Hepatocyte (in vitro differentiated cells): ENCODE results near the gene ACSL5. TPM values are rescaled to one million over a fixed set of nuclear protein-coding genes. Genes with fewer than 3 reads are reported as not detected.
"Not testable (repeated sequence)": the region's sequence is repeated elsewhere in the genome, so short reads cannot be mapped to it uniquely, and the experiment has no call there.

Experiments
- DNase-seq: peaks from one replicate; pipeline ENCODE4 v3.0.0-alpha.2; 2016; ENCODE audit warnings: low spot score
- H2AFZ ChIP-seq: fragments of 200-600 bp; sonication (generic); 2 replicates; pipeline ENCODE4 v1.6.0; 2016; ENCODE audit warnings: antibody characterized with exemption, mild to moderate bottlenecking
- H3K27ac ChIP-seq: fragments of 200-600 bp; sonication (generic); 2 replicates; pipeline ENCODE4 v1.5.1; 2016; ENCODE audit warnings: mild to moderate bottlenecking
- H3K27me3 ChIP-seq: fragments of 200-600 bp; sonication (generic); 2 replicates; pipeline ENCODE4 v1.6.1; 2016
- H3K36me3 ChIP-seq: fragments of 200-600 bp; sonication (generic); replicated peaks from 2 replicates; pipeline ENCODE4 v1.5.1; 2016; ENCODE audit warnings: low read depth; ENCODE audit not compliant: insufficient read depth
- H3K4me1 ChIP-seq: fragments of 200-600 bp; sonication (generic); 2 replicates; pipeline ENCODE4 v1.5.1; 2016; ENCODE audit warnings: mild to moderate bottlenecking, moderate library complexity; ENCODE audit not compliant: insufficient read depth
- H3K4me2 ChIP-seq: fragments of 200-600 bp; sonication (generic); 2 replicates; pipeline ENCODE4 v1.6.0; 2016
- H3K4me3 ChIP-seq: fragments of 200-600 bp; sonication (generic); 2 replicates; pipeline ENCODE4 v1.5.1; 2016; ENCODE audit warnings: mild to moderate bottlenecking
- H3K79me2 ChIP-seq: fragments of 200-600 bp; sonication (generic); 2 replicates; pipeline ENCODE4 v1.6.0; 2017; ENCODE audit warnings: mild to moderate bottlenecking
- H3K9me2 ChIP-seq: fragments of 200-600 bp; sonication (generic); replicated peaks from 2 replicates; pipeline ENCODE4 v1.6.0; 2017; ENCODE audit warnings: mild to moderate bottlenecking; ENCODE audit not compliant: insufficient read depth
- H3K9me3 ChIP-seq: fragments of 200-600 bp; sonication (generic); 2 replicates; pipeline ENCODE4 v1.5.1; 2016; ENCODE audit warnings: low read depth, mild to moderate bottlenecking
- H4K20me1 ChIP-seq: fragments of 200-600 bp; sonication (generic); 2 replicates; pipeline ENCODE4 v1.6.0; 2016; ENCODE audit warnings: mild to moderate bottlenecking; ENCODE audit not compliant: insufficient read depth, poor library complexity, severe bottlenecking
- EZH2 ChIP-seq: fragments of 200-600 bp; sonication (generic); IDR thresholded peaks from 2 replicates; pipeline ENCODE4 v1.6.1; 2016; ENCODE audit warnings: antibody characterized with exemption, mild to moderate bottlenecking, borderline replicate concordance
- EZH2phosphoT487 ChIP-seq: fragments of 200-600 bp; sonication (generic); IDR thresholded peaks from one replicate; pipeline ENCODE4 v1.6.1; 2018; ENCODE audit warnings: antibody characterized with exemption, mild to moderate bottlenecking, low read depth, moderate library complexity; ENCODE audit not compliant: unreplicated experiment, severe bottlenecking
- WGBS: methylation state at CpG from one replicate; pipeline ENCODE4 v1.1.6; 2016; ENCODE audit warnings: low lambda C conversion rate; ENCODE audit errors: missing lambda C conversion rate; 5-methylcytosine and 5-hydroxymethylcytosine counted together
- polyA plus RNA-seq: library from polyadenylated mRNA; unstranded; fragments of >200 nt; fragmentation: Nextera tagmentation; extraction: Ambion mirVana; gene quantifications from 2 replicates; pipeline ENCODE4 v1.2.1, GENCODE V29; 2016
- total RNA-seq: library from RNA; depleted of rRNA; stranded (reverse); fragments of >200 nt; gene quantifications from 2 replicates; pipeline ENCODE4 v1.2.3, GENCODE V29; 2014
- TF ChIP-seq, protein P1 (sequence below): fragments of 200-600 bp; sonication (generic); IDR thresholded peaks from 2 replicates; pipeline ENCODE4 v1.5.1; 2016; ENCODE audit warnings: antibody characterized with exemption, mild to moderate bottlenecking; ENCODE audit not compliant: poor library complexity

ACSL5 gene
- total and polyA plus RNA-seq, 2 experiments from 2014 or later = 22.7 to 40.2 TPM

DNA sequence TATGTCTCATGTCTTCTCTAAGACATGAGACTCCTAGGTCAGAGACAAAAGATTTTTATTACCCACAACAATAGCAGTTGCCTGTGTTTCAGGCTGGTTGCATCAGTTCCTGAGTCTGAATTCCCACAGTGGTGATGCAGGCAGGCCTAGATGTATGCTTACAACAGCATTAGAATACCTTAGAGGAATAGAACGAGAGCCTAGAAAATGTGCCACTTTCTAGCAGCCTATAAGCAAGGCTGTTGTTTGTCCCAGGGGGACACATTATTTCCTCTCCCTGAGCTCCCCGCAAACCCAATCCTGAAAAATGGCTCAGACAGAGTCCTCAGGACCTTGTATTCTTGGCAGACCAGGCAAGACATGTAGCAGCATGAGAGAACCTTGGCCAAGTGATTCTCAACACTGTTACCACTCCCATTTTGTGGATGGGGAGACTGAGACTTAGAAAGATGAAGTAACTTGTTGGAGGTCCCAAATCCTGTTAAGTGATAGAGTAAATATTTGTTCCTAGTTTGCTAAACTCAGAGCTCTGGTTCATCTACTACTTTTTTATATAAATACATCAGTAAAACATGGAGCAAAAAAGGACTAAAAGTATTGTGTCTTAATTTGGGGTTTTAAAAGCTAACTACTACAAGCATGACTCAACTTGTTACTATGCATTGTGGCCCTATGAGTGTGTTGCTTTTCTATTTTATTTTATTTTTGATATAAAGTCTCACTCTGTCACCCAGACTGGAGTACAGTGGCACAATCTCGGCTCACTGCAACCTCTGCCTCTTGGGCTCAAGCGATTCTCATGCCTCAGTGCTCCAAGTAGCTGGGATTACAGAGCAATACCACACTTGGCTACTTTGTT, 87.3 kb downstream of the ACSL5 start:
- no peak for TF ChIP-seq EZH2phosphoT487
- Histone ChIP-seq H3K4me2 (no peak overlapping the region), H3K27me3 (no peaks in the 10 kb centered on the region), H3K9me2 (no peaks in the 10 kb centered on the region), H3K9me3 (no peaks in the 10 kb centered on the region), H3K4me1 (no peaks in the 10 kb centered on the region), H3K36me3 (peaks cover 10% of the 10 kb centered on the region), H3K4me3 (no peak overlapping the region), H3K79me2 (peaks cover 8% of the 10 kb centered on the region), H2AFZ (no peak overlapping the region), H3K27ac (no peak overlapping the region), H4K20me1 (no peaks in the 10 kb centered on the region)
- 100% methylated on average over 4 of the region's 4 CpGs for WGBS
- DNase-seq = no peak

DNA sequence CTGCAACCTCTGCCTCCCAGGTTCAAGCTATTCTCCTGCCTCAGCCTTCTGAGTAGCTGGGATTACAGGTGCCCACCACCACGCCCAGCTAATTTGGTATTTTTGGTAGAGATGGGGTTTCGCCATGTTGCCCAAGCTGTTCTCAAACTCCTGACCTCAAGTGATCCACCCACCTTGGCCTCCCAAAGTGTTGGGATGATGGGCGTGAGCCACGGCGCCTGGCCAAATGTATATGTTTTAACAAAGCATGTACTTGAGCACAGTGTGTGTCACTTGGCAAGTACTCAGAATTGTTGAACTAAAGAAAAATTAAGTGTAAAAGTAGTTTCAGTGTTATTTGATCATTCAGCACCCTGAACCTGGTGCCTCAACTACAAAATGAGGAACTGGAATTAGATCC, 90.2 kb downstream of the ACSL5 start:
- not testable (repeated sequence) for H3K9me3 ChIP-seq, H3K4me2 ChIP-seq, H3K36me3 ChIP-seq, H3K27ac ChIP-seq, H3K4me1 ChIP-seq, DNase-seq, H3K4me3 ChIP-seq, H3K9me2 ChIP-seq, H4K20me1 ChIP-seq, H3K27me3 ChIP-seq, H3K79me2 ChIP-seq, H2AFZ ChIP-seq
- WGBS = 99% methylated on average over 5 of the region's 5 CpGs

DNA sequence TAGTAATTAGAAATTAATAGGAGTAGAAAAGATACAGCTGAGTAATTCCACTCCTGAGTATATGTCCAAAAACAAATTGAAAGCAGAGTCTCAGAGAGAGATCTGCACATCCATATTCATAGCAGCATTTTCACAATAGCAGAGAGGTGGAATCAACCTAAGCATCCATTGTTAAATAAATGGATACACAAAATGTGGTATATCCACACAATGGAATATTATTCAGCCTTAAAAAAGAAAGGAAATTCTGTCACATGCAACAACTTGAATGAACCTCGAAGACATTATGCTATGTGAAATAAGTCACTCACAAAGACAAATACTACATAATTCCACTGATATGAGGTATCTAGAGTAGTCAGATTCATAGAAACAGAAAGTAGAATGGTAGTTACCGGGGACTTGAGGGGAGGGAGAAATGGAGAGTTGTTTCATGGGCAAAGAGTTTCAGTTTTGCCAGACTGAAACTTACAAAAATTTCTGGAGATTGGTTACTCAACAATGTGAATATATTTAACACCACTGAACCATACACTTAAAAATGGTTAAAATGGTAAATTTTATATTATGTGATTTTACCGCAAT, 91.5 kb downstream of the ACSL5 start:
- Histone ChIP-seq H2AFZ (no peak overlapping the region), H3K36me3 (peaks cover 10% of the 10 kb centered on the region), H3K27me3 (no peaks in the 10 kb centered on the region), H3K4me1 (no peaks in the 10 kb centered on the region), H3K79me2 (no peaks in the 10 kb centered on the region), H3K4me2 (no peak overlapping the region), H3K27ac (no peak overlapping the region), H3K4me3 (no peak overlapping the region), H3K9me2 (no peaks in the 10 kb centered on the region), H3K9me3 (no peaks in the 10 kb centered on the region), H4K20me1 (no peaks in the 10 kb centered on the region)
- WGBS = 99% methylated on average over 3 of the region's 3 CpGs
- TF ChIP-seq, protein P1, sequence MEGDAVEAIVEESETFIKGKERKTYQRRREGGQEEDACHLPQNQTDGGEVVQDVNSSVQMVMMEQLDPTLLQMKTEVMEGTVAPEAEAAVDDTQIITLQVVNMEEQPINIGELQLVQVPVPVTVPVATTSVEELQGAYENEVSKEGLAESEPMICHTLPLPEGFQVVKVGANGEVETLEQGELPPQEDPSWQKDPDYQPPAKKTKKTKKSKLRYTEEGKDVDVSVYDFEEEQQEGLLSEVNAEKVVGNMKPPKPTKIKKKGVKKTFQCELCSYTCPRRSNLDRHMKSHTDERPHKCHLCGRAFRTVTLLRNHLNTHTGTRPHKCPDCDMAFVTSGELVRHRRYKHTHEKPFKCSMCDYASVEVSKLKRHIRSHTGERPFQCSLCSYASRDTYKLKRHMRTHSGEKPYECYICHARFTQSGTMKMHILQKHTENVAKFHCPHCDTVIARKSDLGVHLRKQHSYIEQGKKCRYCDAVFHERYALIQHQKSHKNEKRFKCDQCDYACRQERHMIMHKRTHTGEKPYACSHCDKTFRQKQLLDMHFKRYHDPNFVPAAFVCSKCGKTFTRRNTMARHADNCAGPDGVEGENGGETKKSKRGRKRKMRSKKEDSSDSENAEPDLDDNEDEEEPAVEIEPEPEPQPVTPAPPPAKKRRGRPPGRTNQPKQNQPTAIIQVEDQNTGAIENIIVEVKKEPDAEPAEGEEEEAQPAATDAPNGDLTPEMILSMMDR = no peak
- TF ChIP-seq EZH2phosphoT487 (no peak), EZH2 (no peak)
- DNase-seq = no peak

DNA sequence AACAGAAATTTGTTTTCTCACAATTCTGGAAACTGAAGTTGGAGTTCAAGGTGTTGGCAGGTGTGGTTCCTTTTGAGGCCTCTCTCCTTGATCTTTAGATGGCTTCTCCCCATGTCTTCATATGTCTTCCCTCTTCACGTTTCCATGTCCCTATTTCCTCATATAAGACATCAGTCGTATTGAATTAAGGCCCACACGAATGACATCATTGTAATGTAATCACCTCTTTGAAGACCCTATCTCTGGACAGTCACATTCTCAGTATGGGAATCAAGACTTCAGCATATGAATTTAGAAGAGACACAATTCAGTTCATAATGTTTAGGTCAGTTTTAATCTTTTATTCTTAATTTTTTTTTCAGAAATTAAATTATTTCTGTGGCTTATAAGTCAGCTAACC, 92.9 kb downstream of the ACSL5 start:
- Histone ChIP-seq H3K27me3 (no peaks in the 10 kb centered on the region), H3K4me2 (no peak overlapping the region), H3K27ac (no peak overlapping the region), H3K9me3 (no peaks in the 10 kb centered on the region), H3K79me2 (no peaks in the 10 kb centered on the region), H4K20me1 (no peaks in the 10 kb centered on the region), H3K4me3 (no peak overlapping the region), H3K36me3 (peaks cover 10% of the 10 kb centered on the region), H3K4me1 (no peaks in the 10 kb centered on the region), H2AFZ (no peak overlapping the region), H3K9me2 (no peaks in the 10 kb centered on the region)
- TF ChIP-seq EZH2 (no peak), EZH2phosphoT487 (no peak)
- TF ChIP-seq, protein P1 = no peak
- no peak for DNase-seq
- 98% methylated on average over 3 of the region's 3 CpGs for WGBS
